Small intestine (tissue), 7 donors: Measurements from ENCODE around the gene KBTBD6. TPM values are rescaled to one million over a fixed set of nuclear protein-coding genes. Genes with fewer than 3 reads are reported as not detected.

ENCODE experiments used
- DNase-seq, 2 donors: peaks; one replicate each; pipeline versions ENCODE4 v3.0.0 to v3.0.0-alpha.2; 2013
- FAIRE-seq: peaks from 2 replicates; lab custom pipeline; 2012; peaks lifted over from hg19 to GRCh38; lab: Jason Lieb, UNC
- H3K27ac ChIP-seq, 3 donors: one replicate each; pipeline ENCODE4 v1.5.1; 2013; ENCODE audit warnings: low read length in 2 of 3, mild to moderate bottlenecking in 2 of 3, control low read depth in 1 of 3, inconsistent platforms in 1 of 3, low read depth in 1 of 3, moderate library complexity in 1 of 3
- H3K27me3 ChIP-seq, 3 donors: one replicate each; pipeline ENCODE4 v1.6.1; 2013; ENCODE audit warnings: low read length in 3 of 3, inconsistent platforms in 1 of 3; ENCODE audit not compliant: control insufficient read depth in 3 of 3, insufficient read depth in 3 of 3
- H3K36me3 ChIP-seq, 3 donors: one replicate each; pipeline ENCODE4 v1.6.1; 2013; ENCODE audit warnings: low read length in 3 of 3, inconsistent platforms in 1 of 3, low read depth in 1 of 3, mild to moderate bottlenecking in 1 of 3, moderate library complexity in 1 of 3; ENCODE audit not compliant: control insufficient read depth in 3 of 3, insufficient read depth in 2 of 3
- H3K4me1 ChIP-seq, 3 donors: one replicate each; pipeline ENCODE4 v1.6.1; 2013; ENCODE audit warnings: low read length in 2 of 3, inconsistent platforms in 1 of 3, low read depth in 1 of 3, mild to moderate bottlenecking in 1 of 3, moderate library complexity in 1 of 3; ENCODE audit not compliant: control insufficient read depth in 3 of 3, insufficient read depth in 2 of 3
- H3K4me3 ChIP-seq, 3 donors: one replicate each; pipeline ENCODE4 v1.5.1; 2013; ENCODE audit warnings: low read length in 3 of 3, control low read depth in 1 of 3, inconsistent platforms in 1 of 3, low read depth in 1 of 3, mild to moderate bottlenecking in 1 of 3, moderate library complexity in 1 of 3
- H3K9me3 ChIP-seq, 2 donors: one replicate each; pipeline ENCODE4 v1.6.1; 2013; ENCODE audit warnings: low read depth in 1 of 2, low read length in 1 of 2; ENCODE audit not compliant: control insufficient read depth in 2 of 2, insufficient read depth in 1 of 2
- WGBS, 3 donors: extraction: QIAGEN DNeasy Blood & Tissue Kit; methylation state at CpG; one replicate each; pipeline ENCODE4 v1.1.7; 2013; 5-methylcytosine and 5-hydroxymethylcytosine counted together
- polyA plus RNA-seq, 4 donors: library from polyadenylated mRNA; stranded (reverse) in 3 of 4; unstranded in 1 of 4; fragments of 200-250 nt in 3 of 4; fragments of 120-200 nt in 1 of 4; gene quantifications; one replicate each; pipeline versions ENCODE4 v1.2.1 to v1.2.3, GENCODE V29; 2013
- donor health status: healthy with polysubstance abuse.
- donor health status: control.
- donor health status: control.
- donor health status: Bipolar disorder and iron deficiency.
- donor health status: healthy.

KBTBD6 gene
- polyA plus RNA-seq, 4 donors: 0.81 to 9.1 (median 2.1) TPM

DNA sequence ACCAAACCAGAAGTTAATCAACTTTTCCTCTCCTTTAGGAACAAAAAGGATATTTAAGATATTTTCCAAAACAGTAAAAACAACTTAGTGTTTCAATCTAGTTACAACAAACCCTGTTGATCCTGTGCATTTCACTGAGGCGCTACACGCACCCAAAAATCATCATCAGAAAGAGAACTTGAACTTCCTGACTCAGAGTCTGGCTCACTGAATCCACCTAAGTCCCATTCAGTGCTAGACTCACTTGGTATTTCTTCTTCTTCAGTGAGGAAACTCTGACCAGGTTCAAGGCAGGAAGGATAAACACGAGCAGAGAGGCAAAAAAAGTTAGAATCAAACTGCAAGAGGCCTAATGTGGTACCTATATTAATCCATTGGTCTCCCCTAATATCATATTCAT, 2.2 kb downstream of the KBTBD6 start:
- Histone ChIP-seq H3K27me3 (no peaks in the 10 kb centered on the region), H3K27ac (no peak overlapping the region), H3K4me1 (peaks cover 3 to 12% (median 3%) of the 10 kb centered on the region in 3 donors), H3K36me3 (no peaks in the 10 kb centered on the region), H3K9me3 (peaks cover 0 to 5% of the 10 kb centered on the region in 2 donors), H3K4me3 (no peak overlapping the region)
- FAIRE-seq (no peak), DNase-seq (no peak)
- 61 to 84% (median 72%) methylated on average over 3 of the region's 3 CpGs for WGBS, 3 donors

DNA sequence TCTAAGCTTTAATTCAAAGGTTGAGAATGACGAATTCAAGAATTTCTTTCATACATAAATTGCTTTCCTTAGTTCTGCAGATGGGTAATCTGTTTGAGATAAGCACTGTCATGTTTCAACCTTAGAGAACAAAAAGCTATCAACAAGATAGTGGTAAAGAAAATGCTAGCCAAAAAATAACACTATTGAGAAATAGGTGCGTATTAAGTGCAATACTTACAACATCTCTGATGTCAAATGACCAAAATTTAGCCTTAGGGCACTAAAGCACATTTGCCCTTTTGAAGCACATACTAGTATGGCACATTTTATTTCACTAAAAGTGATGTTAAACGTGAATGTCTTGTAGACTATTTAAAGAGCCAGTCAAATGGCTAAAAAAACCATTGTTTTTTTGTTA, 4.9 kb downstream of the KBTBD6 start:
- H3K27me3 ChIP-seq: no peaks in the 10 kb centered on the region
- DNase-seq (no peak), FAIRE-seq (no peak)
- no peak overlapping the region for H3K4me3 ChIP-seq
- no peak overlapping the region for H3K27ac ChIP-seq
- peaks cover 0 to 5% of the 10 kb centered on the region in 2 donors for H3K9me3 ChIP-seq
- H3K4me1 ChIP-seq: peaks cover 3 to 12% (median 3%) of the 10 kb centered on the region in 3 donors
- no peaks in the 10 kb centered on the region for H3K36me3 ChIP-seq
- WGBS, 3 donors: 81 to 90% (median 87%) methylated on average over 3 of the region's 3 CpGs

DNA sequence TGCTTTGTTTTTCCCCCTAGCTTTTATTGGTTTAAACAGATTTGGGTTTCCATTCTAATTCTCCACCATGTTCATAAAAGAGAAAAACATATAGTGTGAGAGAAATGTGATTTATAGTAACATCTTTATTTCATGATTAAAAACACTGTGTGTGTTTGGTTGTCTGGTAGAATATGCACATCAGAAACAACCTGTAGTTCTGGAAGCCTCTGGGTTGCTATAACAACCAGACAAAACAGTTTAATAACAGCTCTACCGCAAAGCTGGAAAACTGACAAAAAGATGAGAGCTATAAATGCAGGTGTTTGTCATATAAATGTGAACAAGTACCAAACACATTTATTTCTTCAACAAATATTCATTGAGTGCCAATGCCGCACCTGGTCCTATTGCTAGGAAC, 9.8 kb downstream of the KBTBD6 start:
- Histone ChIP-seq H3K27me3 (no peaks in the 10 kb centered on the region), H3K36me3 (no peaks in the 10 kb centered on the region), H3K27ac (no peak overlapping the region), H3K4me1 (no peaks in the 10 kb centered on the region), H3K4me3 (no peak overlapping the region), H3K9me3 (peaks cover 0 to 5% of the 10 kb centered on the region in 2 donors)
- FAIRE-seq (no peak), DNase-seq (peak in 1 of 2 donors; percentile 21)
- WGBS, 3 donors: 57 to 61% (median 57%) methylated on average over 2 of the region's 2 CpGs

DNA sequence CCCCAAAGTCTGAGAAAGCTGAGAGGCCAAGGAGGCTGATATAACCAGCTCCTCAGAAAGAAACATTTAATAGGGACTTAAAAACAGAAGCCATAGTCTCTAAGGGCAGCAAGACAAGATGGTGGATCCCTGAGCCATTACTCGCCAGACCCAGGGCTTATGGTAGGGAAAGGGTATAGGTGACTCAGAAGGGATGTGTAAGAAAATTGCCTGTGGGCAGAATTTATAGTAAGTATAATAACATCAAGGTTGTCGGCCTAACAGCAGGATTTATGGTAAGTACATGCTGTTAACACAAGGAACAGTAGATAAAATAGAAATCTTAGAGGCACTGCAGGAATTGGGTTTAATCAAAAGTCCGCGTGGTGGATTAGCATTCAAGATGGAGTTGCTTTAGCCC, 14.7 kb downstream of the KBTBD6 start:
- H3K27me3 ChIP-seq: no peaks in the 10 kb centered on the region
- H3K4me3 ChIP-seq: no peak overlapping the region
- DNase-seq: no peak
- H3K27ac ChIP-seq: no peak overlapping the region
- no peaks in the 10 kb centered on the region for H3K9me3 ChIP-seq
- no peak for FAIRE-seq
- WGBS, 3 donors: 87 to 90% (median 88%) methylated on average over 4 of the region's 4 CpGs
- H3K36me3 ChIP-seq: no peaks in the 10 kb centered on the region
- no peaks in the 10 kb centered on the region for H3K4me1 ChIP-seq

DNA sequence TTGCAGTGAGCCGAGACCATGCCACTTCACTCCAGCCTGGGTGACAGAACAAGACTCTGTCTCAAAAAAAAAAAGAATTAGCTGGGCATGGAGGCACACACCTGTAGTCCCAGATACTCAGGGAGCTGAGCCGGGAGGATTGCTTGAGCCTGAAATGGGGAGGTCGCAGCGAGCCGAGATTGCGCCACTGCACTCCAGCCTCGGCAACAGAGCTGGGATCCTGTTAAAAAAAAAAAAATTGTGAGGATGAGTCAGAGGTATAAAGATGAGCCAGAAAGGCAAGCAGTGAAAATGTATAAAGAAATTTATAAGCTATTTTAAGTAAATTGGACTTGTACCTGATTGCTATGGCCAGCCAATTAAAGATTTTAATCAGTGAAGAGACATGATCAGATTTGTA, 21.1 kb downstream of the KBTBD6 start:
- DNase-seq (no peak), FAIRE-seq (no peak)
- Histone ChIP-seq H3K9me3 (peaks cover 0 to 6% of the 10 kb centered on the region in 2 donors), H3K27ac (no peak overlapping the region), H3K4me1 (no peaks in the 10 kb centered on the region), H3K4me3 (no peak overlapping the region), H3K27me3 (no peaks in the 10 kb centered on the region), H3K36me3 (no peaks in the 10 kb centered on the region)
- 91 to 94% (median 92%) methylated on average over 7 of the region's 7 CpGs for WGBS, 3 donors

DNA sequence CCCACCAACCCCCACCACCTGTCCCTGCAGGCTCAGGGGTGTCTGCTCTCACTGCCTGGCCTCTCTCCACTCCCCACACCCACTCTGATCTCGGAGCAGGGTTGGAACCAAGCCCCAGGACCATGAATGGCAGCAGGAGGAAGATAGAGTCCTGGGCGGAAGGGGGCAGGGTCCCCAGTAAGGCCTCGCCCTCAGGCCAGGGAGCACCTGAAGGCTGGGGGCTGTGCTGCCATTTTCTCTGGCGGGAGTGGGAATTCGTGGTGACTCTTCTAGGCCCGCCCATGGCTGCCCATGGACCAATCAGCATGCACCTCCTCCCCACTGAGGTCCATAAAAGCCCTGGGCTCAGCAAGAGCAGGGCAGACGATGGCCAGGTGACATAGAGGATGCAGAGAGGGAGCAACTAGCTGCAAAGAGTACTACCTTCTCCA, 25.0 kb downstream of the KBTBD6 start:
- no peak overlapping the region for H3K4me3 ChIP-seq
- peaks cover 0 to 6% of the 10 kb centered on the region in 2 donors for H3K9me3 ChIP-seq
- DNase-seq: no peak
- H3K27me3 ChIP-seq: no peaks in the 10 kb centered on the region
- 87 to 92% (median 88%) methylated on average over 7 of the region's 7 CpGs for WGBS, 3 donors
- no peak for FAIRE-seq
- no peaks in the 10 kb centered on the region for H3K4me1 ChIP-seq
- no peak overlapping the region for H3K27ac ChIP-seq
- no peaks in the 10 kb centered on the region for H3K36me3 ChIP-seq

DNA sequence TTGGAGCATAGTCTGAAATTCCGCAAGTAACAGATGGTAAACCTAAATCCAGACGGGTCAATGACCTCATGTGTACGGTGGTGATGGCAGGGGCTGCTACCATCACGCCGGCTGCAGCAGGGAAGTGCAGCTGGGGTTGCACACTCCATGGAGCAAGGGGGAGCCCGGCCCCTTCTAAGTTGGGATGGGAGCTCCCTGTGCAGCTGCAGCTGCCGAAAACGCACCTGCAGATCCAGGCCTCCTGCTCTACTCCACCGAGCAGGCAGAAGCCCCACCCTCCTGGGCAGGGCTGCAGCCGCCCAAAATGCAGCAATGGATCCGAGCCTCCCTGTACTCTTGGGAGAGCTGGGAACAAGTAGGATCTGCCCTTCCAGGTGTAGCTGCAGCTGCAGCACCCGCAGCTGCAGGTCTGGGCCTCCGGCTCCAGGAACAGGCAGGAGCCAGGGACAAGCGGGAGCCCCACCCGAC, 25.5 kb downstream of the KBTBD6 start:
- no peak for DNase-seq
- 84 to 87% (median 85%) methylated on average over 11 to 15 of the region's 15 CpGs for WGBS, 3 donors
- Histone ChIP-seq H3K27me3 (no peaks in the 10 kb centered on the region), H3K27ac (no peak overlapping the region), H3K9me3 (peaks cover 0 to 6% of the 10 kb centered on the region in 2 donors), H3K4me3 (no peak overlapping the region), H3K4me1 (no peaks in the 10 kb centered on the region), H3K36me3 (no peaks in the 10 kb centered on the region)
- FAIRE-seq: no peak

DNA sequence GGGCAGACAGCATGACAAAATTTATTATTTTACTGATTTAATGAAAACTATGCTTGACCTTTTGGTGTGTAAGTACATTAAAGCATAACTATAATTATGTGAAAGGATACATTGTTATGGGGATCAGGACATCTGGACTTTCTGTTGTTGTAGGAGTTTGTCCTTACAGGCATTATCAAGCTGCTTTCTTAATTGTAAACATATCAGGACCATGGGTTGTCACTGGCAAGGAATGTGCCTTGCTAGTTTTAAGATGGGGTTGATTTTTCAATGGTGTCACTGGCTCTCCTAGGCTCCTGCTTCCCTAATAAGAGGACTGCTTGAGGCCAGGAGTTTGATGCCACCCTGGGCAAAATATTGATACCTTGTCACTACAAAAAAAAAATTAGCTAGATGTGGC, 32.6 kb downstream of the KBTBD6 start:
- DNase-seq (no peak), FAIRE-seq (no peak)
- no peak overlapping the region for H3K27ac ChIP-seq
- H3K27me3 ChIP-seq: no peaks in the 10 kb centered on the region
- no peaks in the 10 kb centered on the region for H3K36me3 ChIP-seq
- no peak overlapping the region for H3K4me3 ChIP-seq
- H3K4me1 ChIP-seq: no peaks in the 10 kb centered on the region
- no peaks in the 10 kb centered on the region for H3K9me3 ChIP-seq

DNA sequence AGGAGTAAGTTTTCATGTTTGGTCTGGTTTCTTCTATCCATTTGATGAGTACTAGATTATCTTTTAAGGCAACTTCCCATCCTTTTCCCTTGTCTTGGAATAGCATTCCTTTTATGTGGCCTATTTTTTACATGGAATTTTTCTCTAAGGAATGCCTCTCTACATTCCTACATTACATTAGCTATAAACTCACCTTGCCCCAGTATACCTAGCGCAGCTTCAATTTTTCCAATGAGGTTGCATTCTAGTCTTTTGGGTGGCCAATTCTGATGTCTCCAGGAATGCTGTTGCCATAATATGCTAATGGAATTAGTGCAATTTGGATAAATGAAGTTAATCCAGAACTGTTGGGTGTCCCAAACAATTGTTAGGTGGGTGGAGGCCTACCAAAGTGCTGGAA, 33.8 kb downstream of the KBTBD6 start:
- Histone ChIP-seq H3K27ac (no peak overlapping the region), H3K4me1 (no peaks in the 10 kb centered on the region), H3K36me3 (no peaks in the 10 kb centered on the region), H3K27me3 (no peaks in the 10 kb centered on the region), H3K9me3 (no peaks in the 10 kb centered on the region), H3K4me3 (no peak overlapping the region)
- 97 to 99% (median 97%) methylated on average over 1 of the region's 1 CpG for WGBS, 3 donors
- FAIRE-seq (no peak), DNase-seq (no peak)
